ENCODE data around the gene NFKB1.
A peak's percentile ranks its signal among the peaks of the same experiment; 100 is the strongest.
"Not testable (repeated sequence)": the region's sequence is repeated elsewhere in the genome, so short reads cannot be mapped to it uniquely, and the experiment has no call there.

NFKB1 gene, protein sequence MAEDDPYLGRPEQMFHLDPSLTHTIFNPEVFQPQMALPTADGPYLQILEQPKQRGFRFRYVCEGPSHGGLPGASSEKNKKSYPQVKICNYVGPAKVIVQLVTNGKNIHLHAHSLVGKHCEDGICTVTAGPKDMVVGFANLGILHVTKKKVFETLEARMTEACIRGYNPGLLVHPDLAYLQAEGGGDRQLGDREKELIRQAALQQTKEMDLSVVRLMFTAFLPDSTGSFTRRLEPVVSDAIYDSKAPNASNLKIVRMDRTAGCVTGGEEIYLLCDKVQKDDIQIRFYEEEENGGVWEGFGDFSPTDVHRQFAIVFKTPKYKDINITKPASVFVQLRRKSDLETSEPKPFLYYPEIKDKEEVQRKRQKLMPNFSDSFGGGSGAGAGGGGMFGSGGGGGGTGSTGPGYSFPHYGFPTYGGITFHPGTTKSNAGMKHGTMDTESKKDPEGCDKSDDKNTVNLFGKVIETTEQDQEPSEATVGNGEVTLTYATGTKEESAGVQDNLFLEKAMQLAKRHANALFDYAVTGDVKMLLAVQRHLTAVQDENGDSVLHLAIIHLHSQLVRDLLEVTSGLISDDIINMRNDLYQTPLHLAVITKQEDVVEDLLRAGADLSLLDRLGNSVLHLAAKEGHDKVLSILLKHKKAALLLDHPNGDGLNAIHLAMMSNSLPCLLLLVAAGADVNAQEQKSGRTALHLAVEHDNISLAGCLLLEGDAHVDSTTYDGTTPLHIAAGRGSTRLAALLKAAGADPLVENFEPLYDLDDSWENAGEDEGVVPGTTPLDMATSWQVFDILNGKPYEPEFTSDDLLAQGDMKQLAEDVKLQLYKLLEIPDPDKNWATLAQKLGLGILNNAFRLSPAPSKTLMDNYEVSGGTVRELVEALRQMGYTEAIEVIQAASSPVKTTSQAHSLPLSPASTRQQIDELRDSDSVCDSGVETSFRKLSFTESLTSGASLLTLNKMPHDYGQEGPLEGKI

DNA sequence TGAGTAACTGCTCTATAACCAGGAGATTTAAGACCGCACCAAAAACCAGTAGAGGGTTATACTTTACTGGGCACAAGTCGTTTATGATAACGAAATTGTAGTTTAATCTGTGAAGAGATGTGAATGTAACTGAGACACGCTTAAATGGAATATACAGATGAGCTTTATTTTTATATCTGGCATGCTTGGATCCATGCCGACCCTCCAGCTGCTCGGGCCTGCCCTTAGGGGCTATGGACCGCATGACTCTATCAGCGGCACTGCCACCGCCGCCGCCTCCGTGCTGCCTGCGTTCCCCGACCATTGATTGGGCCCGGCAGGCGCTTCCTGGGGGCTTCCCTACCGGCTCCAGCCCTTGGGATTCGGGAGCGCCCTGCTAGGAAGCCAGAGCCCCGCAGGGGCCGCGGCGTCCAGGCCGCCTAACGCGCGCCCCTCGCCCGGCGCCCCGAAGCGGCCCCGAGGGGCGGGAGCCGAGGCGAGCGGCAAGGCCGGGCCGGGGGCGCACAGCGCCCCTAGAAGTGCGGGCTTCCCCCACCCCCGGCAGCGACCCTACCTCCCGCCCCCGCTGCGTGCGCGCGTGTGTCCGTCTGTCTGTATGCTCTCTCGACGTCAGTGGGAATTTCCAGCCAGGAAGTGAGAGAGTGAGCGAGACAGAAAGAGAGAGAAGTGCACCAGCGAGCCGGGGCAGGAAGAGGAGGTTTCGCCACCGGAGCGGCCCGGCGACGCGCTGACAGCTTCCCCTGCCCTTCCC is at the start of gene NFKB1:
TSS of gene NFKB1 (plus strand) at position 664 of the 751 bp plus-strand sequence. CDS start 24,160 bp downstream, outside the sequence.
- peak; percentile 37 for DNase-seq (ENCODE audit: low read depth)

DNA sequence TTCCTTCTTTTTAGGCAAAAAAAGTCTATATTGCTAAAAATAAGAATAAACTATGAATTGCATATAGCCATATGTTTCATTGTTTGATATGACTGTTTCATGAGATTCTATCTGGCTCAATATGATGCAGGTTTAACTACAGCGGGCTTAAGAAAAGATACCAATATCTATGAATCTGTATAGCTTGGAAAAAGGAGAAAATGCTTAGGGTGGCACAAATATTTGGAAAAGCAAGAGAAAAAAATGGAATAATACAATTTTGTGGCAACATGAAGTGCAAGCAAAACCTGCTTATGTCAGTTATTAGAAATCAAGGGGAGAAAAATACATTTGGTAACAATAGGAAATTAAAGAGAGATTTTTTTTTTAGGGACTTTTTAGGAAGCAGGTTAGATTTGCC is 48.3 kb upstream of the NFKB1 start:
- DNase-seq (ENCODE audit: low read depth), result no peak

DNA sequence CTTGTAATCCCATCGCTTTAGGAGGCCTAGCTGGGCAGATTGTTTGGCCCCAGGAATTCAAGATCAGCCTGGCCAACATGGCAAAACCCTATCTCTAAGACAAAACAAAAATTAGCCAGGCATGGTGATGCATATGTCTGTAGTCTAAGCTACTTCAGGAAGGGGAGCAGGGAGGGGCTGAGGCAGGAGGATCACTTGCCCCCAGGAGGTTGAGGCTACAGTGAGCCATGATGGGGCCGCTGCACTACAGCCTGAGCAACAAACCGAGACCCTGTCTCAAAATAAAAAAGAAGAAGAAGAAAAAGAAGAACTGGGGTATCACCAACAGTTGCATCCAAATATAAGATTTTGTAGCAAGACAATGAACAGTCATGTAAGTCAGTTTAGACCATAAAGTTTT is 47.3 kb upstream of the NFKB1 start:
- DNase-seq (ENCODE audit: low read depth), result no peak

DNA sequence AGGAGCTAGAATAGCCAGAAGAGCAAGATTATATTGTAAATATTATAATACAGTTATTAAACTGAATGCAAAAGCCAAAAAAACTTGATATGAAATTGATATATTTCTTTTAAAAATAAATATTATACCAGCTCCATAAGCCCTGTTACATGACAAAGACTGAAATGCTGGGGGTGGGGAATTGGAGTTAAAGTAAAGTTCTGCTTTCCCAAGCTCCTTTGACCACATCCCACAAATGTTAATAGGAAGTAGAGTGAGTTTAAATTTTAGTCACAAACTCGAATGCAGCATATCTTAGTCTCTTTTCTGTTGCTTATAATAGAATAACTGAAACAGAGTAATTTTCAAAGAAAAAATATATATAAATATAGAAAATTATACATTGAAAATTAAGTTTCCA is 46.9 kb upstream of the NFKB1 start:
- no peak for DNase-seq (ENCODE audit: low read depth)

DNA sequence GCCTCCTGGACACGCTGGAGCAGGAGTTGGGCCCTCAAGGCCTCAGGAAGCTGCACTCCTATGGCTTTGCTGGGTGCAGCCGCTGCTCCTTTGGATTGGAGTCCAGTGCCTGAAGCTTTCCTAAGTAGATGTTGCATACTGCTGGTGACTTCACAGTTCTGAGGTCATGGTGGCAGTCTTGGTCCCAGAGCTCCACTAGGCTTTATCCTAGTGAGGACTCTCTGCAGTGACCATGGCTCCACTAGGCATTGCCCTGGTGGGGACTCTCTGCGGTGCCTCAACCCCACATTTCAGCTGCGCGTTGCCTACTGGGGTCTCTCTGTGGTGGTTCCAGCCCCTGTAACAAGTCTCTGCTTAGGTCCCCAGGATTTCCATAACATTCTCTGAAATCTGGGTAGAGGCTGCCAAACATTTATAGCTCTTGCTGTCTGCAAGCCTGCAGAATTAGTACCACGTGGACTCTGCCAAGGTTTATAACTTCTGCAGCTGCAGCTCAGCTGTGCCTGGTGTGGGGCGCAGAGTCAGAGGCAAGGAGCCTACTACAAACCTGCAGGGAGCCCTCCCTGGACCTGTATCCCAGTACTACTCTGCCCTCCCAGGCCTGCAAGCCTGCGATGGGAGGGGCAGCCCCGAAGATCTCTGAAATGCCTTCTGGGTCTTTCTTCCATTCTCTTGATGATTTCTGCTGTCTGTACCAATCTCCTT is 46.0 kb upstream of the NFKB1 start:
- no peak for DNase-seq (ENCODE audit: low read depth)

DNA sequence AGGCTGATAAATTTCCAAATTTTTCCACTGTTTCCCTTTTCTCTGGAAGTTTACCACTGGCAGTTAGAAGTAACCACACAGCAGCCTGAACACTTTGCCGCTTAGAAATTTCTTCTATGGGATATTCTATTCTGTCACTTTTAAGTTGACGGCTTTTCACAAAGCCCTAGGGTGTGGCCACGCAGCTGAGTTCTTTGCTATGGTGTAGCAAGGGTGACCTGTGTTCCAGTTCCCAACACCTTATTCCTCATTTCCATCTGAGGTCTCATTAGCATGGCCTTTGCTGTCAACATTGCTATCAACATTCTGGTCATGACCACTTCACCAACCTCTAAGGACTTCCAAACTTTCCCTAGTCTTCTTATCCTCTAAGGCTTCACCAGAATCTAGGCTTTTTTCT is 45.4 kb upstream of the NFKB1 start:
- no peak for DNase-seq (ENCODE audit: low read depth)

DNA sequence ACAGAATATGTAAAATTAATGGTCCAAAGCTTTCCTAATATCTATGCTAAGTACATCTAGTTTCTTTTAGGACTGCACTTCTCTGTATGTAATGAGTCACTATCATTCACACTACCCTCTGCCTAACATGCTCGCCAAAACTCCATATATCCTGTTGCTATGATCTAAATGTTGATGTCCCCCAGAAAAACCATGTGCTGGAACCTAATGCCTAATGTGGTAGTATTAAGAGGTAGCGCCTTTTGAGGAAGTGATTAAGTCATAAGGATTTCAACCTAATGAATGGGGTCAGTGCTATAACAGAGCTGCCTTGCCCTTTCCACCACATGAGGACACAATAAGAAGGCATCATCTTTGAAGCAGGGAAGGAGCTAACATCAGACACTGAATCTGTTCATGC is 34.9 kb upstream of the NFKB1 start:
- DNase-seq (ENCODE audit: low read depth), result peak; percentile 45

DNA sequence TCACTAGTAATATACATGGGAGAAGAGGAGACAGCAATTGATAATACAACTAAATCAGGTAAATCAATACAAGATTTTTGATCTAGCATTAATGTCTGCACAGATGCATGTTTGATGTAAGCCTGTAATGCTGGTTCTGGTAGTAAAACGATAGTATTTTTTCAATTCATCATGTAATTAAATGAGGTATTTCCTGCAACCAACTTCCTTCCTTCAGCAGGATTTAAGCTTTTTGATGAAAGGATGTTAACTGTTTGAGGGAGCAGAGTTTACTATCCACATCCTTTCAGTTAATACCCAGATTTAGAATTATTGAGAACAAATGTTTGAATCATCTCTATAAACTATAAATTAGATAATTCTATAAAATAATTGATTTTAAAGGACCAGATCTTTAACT is 31.4 kb upstream of the NFKB1 start:
- no peak for DNase-seq (ENCODE audit: low read depth)

DNA sequence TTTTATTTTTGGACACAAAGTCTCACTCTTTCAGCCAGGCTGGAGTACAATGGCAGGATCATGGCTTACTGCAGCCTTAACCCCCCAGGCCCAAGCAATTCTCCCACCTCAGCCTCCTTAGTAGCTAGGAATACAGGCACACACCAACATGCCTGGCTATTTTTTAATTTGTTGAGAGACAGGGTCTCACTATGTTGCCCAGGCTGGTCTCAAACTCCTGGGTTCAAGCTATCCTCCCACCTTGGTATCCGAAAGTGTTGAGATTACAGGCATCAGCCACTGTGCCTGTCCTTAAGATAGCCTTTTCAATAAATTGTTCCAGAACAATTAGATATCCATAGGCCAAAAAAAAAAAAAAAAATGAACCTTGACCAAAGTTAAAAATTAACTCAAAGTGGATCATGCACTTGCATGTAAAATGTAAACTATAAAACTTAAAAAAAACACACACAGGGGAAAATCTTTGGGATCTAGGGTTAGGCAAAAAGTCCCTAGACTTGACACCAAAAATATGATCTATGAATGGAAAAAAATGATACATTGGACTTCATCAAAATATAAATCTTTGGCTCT is 28.6 kb upstream of the NFKB1 start:
- DNase-seq (ENCODE audit: low read depth), result no peak

DNA sequence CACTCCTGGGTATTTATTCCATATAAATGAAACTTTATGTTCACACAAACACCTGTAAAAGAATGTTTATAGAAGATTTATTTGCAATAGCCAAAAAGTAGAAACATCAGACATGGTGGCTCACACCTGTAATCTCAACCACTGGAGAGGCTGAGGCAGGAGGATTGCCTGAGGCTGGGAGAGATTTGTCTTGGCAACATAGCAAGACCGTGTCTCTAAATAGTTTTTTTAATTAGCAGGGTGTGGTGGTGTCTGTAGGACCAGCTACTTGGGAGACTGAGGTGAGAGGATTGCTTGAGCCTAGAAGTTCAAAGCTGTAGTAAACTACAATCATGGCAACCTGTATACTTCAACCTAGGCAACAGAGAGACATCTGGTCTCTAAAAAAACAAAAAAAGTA is 27.7 kb upstream of the NFKB1 start:
- DNase-seq (ENCODE audit: low read depth), result no peak

DNA sequence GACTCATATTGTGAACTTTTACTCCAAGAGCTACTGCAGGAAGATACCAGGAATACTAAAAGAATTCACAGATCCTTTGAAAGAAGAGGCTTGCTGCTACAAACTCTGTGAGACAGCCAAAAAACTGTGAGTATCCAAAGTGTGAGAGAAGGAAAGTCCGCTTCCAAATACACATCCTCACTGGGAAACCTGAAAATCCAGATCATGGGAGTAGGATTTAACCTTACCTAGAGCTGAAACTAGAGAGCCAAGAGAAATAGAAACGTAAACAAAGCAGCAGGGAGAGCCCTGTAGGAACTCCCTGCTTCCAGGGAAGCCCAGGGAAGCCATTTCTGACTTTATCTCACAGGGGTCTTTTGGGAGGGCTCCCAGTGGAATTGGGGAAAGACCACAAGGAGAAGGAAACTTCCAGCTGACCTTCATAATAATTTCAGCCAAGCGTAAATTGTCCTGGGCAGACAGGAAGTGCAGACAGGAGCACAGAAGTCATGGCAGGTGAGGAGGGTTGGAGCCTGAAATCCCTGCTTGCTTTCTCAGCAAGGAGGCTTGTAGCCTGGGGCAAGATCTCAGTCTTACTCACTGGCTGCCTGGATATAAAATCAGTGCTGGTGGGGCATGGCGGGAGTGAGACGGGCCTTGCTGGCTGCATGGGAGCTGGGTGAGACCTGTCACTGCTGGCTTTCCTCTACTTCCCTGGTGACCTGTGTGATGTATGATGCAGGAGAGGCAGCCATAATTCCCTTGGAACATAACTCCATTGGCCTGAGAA is 26.2 kb upstream of the NFKB1 start:
- no peak for DNase-seq (ENCODE audit: low read depth)

DNA sequence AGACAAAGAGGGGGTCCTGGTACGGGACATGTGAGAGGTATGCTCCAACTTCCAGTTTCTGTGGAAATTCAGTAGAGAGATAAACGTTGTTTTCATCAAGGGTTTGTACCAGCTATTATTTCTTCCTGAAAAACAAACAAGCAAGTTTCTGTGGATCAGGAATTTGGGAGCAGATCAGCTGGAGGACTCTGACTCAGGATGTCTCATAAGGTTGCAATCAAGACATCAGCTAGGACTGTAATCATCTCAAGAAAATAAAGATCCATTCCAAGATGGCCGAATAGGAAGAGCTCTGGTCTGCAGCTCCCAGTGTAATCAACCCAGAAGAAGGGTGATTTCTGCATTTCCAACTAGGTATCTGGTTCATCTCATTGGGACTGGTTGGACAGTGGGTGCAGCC is 23.5 kb upstream of the NFKB1 start:
- DNase-seq (ENCODE audit: low read depth), result no peak

DNA sequence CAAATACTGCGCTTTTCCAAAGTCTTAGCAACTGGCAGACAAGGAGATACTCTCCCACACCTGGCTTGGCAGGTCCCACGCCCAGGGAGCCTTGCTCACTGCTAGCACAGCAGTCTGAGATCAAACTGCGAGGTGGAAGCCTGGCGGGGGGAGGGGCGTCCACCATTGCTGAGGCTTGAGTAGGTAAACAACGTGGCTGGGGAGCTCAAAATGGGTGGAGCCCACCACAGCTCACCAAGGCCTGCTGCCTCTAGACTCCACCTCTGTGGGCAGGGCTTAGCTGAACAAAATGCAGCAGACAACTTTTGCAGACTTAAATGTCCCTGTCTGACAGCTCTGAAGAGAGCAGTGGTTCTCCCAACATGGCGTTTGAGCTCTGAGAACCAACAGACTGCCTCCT is 23.0 kb upstream of the NFKB1 start:
- DNase-seq (ENCODE audit: low read depth), result no peak

DNA sequence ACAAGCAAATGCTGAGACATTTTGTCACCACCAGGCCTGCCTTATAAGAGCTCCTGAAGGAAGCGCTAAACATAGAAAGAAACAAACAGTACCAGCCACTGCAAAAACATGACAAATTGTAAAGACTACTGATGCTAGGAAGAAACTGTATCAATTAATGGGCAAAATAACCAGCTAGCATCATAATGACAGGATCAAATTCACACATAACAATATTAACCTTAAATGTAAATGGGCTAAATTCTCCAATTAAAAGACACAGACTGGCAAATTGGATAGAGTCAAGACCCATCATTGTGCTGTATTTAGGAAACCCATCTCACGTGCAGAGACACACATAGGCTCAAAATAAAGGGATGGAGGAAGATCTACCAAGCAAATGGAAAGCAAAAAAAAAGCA is 21.3 kb upstream of the NFKB1 start:
- not testable (repeated sequence) for DNase-seq (ENCODE audit: low read depth)

DNA sequence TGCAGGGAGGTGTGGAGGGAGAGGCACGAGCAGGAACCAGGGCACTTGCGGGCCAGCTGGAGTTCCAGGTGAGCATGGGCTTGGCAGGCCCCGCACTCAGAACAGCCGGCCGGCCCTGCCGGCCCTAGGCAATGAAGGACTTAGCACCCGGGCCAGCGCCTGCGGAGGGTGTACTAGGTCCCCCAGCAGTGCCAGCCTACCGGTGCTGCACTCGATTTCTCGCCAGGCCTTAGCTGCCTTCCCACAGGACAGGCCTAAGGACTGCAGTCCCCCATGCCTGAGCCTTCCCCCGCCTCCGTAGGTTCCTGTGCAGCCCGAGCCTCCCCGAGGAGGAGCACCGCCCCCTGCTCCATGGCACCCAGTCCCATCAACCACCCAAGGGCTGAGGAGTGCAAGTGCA is 18.0 kb upstream of the NFKB1 start:
- DNase-seq (ENCODE audit: low read depth), result no peak

DNA sequence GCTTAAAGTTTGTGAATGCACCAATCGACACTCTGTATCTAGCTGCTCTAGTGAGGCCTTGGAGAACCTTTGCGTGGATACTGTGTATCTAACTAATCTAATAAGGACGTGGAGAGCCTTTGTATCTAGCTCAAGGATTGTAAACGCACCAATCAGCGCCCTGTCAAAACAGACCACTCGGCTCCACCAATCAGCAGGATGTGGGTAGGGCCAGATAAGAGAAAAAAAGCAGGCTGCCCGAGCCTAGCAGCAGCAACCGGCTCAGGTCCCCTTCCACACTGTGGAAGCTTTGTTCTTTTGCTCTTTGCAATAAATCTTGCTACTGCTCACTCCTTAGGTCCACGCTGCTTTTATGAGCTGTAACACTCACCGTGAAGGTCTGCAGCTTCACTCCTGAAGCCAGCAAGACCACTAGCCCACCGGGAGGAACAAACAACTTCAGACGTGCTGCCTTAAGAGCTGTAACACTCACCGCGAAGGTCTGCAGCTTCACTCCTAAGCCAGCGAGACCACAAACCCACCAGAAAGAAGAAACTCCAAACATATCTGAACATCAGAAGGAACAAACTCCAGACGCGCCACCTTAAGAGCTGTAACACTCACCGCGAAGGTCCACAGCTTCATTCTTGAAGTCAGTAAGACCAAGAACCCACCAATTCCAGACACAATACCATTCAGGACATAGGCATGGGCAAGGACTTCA is 17.0 kb upstream of the NFKB1 start:
- DNase-seq (ENCODE audit: low read depth), result not testable (repeated sequence)

DNA sequence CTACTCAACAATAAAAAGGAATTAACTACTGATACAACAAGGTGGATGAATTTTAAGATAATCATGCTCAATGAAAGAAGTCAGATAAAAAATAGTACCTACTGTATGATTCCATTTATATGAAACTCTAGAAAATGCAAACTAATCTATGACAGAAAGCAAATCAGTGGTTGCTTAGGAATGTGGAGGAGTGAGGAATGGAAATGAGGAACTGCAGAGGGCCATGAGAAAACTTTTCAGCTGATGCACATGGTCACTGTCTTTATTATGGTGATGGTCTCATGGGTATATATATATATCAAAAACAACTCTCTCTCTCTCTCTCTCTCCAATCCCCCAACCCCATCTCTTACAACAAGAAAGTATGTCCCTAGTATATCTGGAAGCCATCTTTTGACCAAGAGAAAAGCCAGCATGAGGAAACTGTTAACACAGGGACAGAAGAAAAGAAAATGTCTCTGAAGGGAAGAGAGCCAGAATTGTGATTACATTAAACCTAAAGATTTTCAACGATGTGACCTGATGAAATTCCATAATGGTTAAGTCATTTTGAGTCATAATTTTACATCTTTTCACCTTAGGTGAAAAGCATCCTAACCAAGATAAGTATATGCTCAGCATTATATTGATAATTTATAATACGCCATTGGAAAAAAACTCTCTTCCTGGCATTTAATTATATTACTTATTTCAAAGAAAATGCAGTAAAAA is 8.5 kb upstream of the NFKB1 start:
- DNase-seq (ENCODE audit: low read depth), result no peak

DNA sequence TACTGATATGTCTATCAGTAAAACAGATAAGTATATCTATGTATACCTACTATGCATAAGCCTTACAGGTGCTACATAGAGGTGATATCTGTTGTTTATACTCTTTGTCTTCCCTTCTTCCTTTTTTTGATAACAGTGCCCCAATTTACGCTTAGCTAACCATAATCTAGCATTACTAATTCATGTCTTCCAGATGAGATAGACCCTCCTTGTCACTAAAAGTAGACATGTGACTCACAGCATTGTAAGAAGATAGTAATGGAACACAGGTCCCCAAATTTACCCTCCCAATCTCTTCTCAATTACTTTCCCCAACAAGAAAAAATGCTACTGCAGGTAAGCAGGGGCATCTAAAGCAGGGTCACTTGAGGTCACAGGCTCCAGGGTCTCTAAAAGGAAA is 7.9 kb upstream of the NFKB1 start:
- DNase-seq (ENCODE audit: low read depth), result no peak

DNA sequence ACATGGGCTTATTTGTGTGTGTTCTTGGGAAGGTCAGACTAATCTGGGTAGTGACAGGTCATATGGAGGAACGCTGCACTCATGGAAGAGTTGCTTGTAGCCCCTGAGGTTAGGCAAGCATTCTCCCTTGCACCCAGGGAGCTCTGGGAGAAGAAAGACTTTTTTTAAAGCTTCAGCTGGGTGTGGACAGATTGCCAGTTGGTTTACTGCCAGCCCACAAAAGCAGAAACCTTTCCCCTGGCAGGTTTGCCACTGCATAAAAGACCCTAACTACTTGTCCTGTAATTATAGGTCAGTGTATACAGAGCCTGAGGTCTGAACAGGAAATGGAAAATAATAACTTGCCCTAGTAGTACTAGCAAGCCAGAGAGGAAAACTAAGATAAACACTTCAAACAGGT is 7.4 kb upstream of the NFKB1 start:
- no peak for DNase-seq (ENCODE audit: low read depth)
